Adipose tissue (tissue), 3 donors: ENCODE data around the gene MLLT6. TPM values are rescaled to one million over a fixed set of nuclear protein-coding genes. Genes with fewer than 3 reads are reported as not detected.

ENCODE experiments used
- H3K27ac ChIP-seq: one replicate; pipeline ENCODE4 v1.5.1; 2013; ENCODE audit warnings: low read depth, low read length
- WGBS, 3 donors: extraction: QIAGEN DNeasy Blood & Tissue Kit; methylation state at CpG; one replicate each; pipeline ENCODE4 v1.1.7; 2013; 5-methylcytosine and 5-hydroxymethylcytosine counted together
- polyA plus RNA-seq, 3 donors: library from polyadenylated mRNA; stranded (reverse); fragments of 200-250 nt; gene quantifications; one replicate each; pipeline ENCODE4 v1.2.3, GENCODE V29; 2013
- donor health status: healthy with polysubstance abuse.
- donor health status: Bipolar disorder and iron deficiency.
- donor health status: healthy.

Gene MLLT6
- polyA plus RNA-seq, 3 donors, result 38.6 to 96.0 (median 42.9) TPM

DNA sequence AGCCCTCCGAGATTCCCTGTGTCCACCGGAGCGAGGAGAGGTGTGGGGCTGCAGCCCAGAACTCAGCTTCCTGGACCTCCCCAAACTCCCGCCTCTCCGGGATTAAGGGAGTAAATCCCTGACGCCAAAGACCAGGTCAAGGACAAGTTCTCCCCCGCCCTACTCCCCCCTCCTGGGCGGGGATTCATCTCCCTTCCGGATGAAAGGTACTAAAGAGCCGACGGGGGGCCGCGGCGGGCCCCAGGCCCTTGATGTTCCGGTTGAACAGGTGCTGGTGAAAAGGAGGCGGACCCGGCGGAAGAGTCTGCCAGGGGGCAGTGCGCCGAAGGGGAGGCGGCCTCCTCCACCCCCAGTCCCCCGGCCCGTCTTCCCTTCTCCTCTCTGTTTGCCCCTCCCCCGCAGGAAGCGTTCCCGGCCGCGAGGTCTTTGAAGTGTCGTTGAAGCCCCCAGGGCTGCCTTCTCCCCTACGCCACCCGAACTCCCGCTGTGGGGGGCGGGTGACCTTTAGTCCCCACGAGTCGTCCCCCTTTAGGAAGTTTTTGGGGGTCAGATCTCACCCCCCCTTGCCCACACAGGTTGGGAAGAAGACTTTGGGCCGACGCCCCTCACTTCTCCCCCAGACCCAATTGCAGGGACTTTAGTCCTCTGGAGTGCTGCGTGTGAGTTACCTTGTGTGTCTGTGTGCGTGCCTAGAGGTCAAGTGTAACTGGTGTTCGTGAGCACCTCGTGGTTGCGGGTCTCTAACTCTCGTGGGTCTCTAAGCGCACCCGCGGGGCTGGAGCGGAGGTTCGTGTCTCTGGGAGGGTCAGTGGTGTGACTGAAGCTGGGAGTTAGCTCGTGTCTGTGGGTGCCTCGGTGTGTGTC is 1.1 kb upstream of the MLLT6 start:
- H3K27ac ChIP-seq, result peak overlapping the region; percentile 79
- WGBS, 3 donors, result 0 to 1% (median 0%) methylated on average over 46 to 50 of the region's 50 CpGs

GRCh38 chr17:38705523-38705802 is 390 bp downstream of the MLLT6 start:
- WGBS, 3 donors, result 0 to 1% (median 0%) methylated on average over 9 to 30 of the region's 32 CpGs
- H3K27ac ChIP-seq, result peak overlapping the region; percentile 25

- peak overlapping the region; percentile 25 for H3K27ac ChIP-seq
- WGBS, 3 donors, result 0 to 1% (median 1%) methylated on average over 34 to 38 of the region's 38 CpGs
These were observed 881 bp downstream of the MLLT6 start for GRCh38 chr17:38705803-38706504.

DNA sequence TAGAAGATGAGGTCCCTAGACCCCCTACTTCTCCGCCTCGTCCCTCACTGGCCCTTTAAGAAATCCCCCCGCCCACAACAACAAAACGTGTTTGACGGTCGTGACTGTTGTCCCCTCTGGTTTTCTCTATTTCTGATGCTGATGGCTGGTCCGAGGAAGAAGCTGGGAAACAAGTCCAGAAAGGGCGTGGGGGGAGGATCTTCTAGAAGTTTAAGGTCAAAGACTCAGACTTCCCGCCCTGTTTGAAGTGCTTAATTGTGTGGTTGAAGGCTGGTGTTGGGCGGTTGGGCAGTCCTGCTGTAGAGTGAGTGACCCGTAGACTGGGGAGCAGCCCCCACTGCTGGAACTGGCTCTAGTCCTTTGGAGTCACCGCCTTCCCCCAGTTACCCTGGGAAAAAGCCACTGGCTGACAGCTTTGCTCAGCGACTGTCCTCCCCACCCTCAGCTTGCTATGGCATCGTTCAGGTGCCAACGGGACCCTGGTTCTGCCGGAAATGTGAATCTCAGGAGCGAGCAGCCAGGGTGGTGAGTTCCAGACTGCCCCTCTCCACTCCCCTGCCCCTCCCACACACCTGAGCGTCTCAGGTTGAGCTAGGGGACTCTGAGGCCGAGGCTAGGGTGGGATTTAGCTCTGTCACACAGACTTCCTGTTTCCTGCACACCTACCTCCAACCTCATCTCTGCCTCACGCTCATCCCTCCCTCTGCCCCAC is 1.6 kb downstream of the MLLT6 start:
- 6 to 17% (median 16%) methylated on average over 20 of the region's 20 CpGs for WGBS, 3 donors
- H3K27ac ChIP-seq, result no peak overlapping the region

DNA sequence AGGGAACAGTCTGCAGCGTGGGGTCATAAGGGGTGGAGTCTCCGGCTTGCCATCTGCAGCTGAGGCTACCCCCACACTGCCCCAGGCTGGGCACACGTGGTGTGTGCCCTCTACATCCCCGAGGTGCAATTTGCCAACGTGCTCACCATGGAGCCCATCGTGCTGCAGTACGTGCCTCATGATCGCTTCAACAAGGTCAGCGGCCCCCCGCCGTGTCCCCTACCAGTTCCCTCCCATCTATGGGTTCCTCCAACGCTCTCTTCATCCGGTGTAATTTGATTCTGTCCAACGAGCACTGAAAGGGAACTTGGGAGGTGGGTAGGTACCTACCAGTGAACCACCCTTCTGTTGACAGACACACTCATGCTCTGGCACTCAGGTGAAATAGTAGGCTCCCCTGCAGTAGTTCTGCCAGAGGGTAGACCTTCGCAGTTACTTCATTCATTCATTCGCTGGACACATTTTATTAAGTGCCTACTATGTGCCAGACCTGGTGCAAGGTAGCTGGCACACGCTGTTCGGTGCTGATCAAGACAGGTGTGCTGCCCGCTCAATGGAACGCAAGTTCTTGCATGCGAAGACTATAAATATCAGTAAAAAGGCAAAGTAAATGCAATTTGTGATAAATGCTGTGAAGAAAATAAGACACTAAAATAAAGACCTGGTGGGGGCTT is 2.7 kb downstream of the MLLT6 start:
- WGBS, 3 donors, result 78 to 81% (median 79%) methylated on average over 21 of the region's 21 CpGs
- no peak overlapping the region for H3K27ac ChIP-seq

GRCh38 chr17:38709104-38709820 is 4.2 kb downstream of the MLLT6 start:
- H3K27ac ChIP-seq, result no peak overlapping the region
- whole genome bisulfite sequencing, 3 donors, result 90 to 92% (median 92%) methylated on average over 18 of the region's 18 CpGs

- H3K27ac ChIP-seq, result no peak overlapping the region
- WGBS, 3 donors, result 70 to 83% (median 78%) methylated on average over 13 of the region's 13 CpGs
These were observed 5.0 kb downstream of the MLLT6 start for GRCh38 chr17:38709864-38710603.

DNA sequence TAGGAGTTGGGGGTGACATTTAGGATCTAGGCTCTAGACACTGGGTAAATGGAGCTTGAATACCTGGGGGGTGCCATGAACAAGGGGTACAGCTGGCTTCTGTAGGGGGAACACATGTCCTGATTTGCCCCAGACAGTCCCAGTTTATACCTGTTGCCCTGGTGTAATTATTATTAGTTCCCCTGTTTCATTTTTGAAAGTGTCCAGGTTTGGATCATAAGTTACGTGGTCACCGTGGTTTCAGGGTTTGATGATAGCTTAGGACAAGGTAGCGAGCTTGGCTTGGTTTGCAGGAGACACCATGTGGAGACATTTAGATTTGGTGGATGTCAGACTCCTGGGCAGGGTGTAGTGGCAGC is 5.5 kb downstream of the MLLT6 start:
- WGBS, 3 donors, result 85 to 91% (median 87%) methylated on average over 3 of the region's 3 CpGs
- no peak overlapping the region for H3K27ac ChIP-seq

DNA sequence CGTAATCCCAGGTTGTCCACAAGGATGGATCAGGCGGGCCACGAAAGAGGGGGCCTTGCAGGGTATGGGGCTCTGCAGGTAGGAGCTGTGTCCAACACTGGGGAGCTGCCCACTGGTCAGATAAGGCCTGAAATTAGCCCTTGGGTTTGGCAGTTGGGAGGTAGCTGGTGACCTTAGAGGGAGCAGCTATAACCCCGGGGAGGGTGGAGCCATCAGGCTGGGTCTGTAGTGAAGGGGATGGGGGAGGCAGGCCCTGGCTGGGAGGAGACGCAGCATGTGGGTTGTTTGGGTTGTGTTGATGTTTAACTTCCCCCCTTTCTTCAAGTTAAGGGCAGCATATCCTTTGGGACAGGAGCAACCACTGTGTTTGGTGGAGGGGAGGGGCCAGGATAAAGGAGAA is 5.9 kb downstream of the MLLT6 start:
- no peak overlapping the region for H3K27ac ChIP-seq
- WGBS, 3 donors, result 69 to 83% (median 82%) methylated on average over 5 of the region's 5 CpGs

DNA sequence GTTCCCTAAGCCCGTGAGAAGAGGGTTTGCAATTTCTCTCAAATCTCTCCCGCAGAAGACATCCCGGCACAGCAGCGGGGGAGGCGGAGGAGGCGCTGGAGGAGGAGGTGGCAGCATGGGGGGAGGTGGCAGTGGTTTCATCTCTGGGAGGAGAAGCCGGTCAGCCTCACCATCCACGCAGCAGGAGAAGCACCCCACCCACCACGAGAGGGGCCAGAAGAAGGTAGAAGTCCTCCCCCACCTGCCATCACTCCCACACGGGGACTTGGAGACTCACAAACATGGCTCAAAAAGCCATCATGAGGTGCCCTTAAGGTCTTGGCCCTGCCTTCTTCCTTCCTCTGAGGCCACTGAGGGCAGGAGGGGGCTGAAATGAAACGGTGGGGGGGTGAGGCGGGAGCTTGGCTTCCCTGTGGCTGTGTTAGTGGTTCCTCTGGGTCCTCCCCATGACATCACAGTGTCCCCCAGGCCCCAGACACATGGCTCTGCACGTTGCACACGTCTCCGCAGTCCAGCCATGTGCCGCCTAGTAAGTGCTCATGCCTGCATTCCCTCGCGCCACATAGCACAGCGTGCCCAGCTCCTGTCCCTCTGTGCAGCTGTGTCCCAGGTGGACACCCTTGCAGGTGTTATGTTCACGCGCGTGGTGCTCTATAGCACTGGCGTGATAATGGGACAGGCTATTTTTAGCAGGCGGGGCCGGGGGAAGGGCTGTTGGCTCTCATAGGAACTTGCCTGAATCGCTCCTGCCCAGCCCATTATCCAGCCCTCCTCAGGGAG is 6.9 kb downstream of the MLLT6 start:
- H3K27ac ChIP-seq, result no peak overlapping the region
- WGBS, 3 donors, result 43 to 68% (median 64%) methylated on average over 25 to 26 of the region's 26 CpGs

GRCh38 chr17:38712593-38712992 is 7.5 kb downstream of the MLLT6 start:
- no peak overlapping the region for H3K27ac ChIP-seq
- 93 to 96% (median 94%) methylated on average over 10 of the region's 10 CpGs for WGBS, 3 donors

GRCh38 chr17:38713456-38714075 is 8.5 kb downstream of the MLLT6 start:
- H3K27ac ChIP-seq, result no peak overlapping the region

DNA sequence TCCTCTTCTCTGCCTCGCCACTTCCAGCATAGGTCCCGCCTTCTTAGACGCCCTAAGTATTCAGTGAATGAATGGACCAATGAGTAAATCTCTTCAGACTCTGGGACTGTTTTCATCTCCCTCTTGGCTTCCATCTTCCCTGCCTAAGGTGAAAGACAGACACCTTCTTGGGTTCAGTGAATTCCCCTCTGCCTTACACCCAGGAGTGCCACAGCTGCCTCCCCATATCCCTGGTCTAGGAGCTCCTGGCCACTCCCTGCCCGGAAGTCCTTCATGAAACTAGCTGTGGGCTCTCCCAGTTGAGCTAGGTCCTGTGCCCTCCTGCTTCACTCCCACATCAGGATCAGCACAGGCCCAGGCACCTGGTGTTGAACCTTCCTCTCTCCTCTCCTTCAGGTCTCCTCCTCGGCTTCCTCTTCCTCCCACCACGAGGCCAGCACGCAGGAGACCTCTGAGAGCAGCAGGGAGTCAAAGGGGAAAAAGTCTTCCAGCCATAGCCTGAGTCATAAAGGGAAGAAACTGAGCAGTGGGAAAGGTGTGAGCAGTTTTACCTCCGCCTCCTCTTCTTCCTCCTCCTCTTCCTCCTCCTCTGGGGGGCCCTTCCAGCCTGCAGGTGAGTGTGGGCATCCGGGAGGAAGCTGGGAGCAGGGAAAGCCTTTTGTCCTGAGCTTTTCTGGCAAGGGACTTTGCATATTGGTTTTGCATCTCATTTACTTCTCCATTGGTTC is 10.3 kb downstream of the MLLT6 start:
- no peak overlapping the region for H3K27ac ChIP-seq
- 82 to 91% (median 85%) methylated on average over 9 of the region's 9 CpGs for WGBS, 3 donors

More at GRCh38 chr17:38713456-38714075, 8.5 kb downstream of the MLLT6 start:
- WGBS, 3 donors, result 78 to 80% (median 79%) methylated on average over 11 of the region's 11 CpGs

- H3K27ac ChIP-seq, result no peak overlapping the region
- 93 to 94% (median 94%) methylated on average over 18 of the region's 18 CpGs for WGBS, 3 donors
These were observed 11.4 kb downstream of the MLLT6 start for GRCh38 chr17:38716368-38717005.

DNA sequence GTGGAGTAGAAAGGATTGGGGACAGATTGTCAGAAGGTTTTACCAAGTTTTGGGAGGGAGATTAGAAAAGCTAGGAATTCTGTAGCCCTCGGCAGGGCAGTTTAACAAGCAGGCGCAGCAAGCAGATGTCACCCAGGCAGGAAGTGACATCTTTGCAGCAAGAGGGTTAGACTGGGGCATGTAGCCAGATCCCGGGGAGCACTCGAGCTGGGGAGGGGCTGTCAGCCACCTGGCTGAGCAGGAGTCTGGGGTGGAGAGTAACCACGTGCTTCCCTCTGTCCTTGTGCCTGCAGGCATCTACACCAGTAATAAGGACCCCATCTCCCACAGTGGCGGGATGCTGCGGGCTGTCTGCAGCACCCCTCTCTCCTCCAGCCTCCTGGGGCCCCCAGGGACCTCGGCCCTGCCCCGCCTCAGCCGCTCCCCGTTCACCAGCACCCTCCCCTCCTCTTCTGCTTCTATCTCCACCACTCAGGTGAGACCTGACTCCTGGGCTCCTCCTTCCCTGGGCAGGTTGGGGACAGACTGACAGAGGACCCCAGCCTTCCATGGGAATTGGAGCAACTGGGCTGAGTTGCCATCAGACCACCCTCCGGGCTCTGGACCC is 12.2 kb downstream of the MLLT6 start:
- 83 to 89% (median 87%) methylated on average over 8 to 12 of the region's 12 CpGs for WGBS, 3 donors
- no peak overlapping the region for H3K27ac ChIP-seq
